Prostate gland (tissue), 2 donors: ENCODE results near the gene SEL1L3.

Experiments used
- POLR2A ChIP-seq: fragments of 450-650 bp; IDR thresholded peaks from one replicate; pipeline ENCODE4 v1.6.1; 2016; ENCODE audit warnings: antibody characterized with exemption, mild to moderate bottlenecking
- POLR2AphosphoS5 ChIP-seq: sonication (generic); formaldehyde crosslinking; IDR thresholded peaks from one replicate; pipeline ENCODE4 v1.6.1; 2017; ENCODE audit warnings: antibody characterized with exemption
- TF ChIP-seq, protein P1 (sequence below), 4 experiments: fragments of 200-600 bp in 2 of 4; fragments of 450-650 bp in 2 of 4; sonication (generic) in 2 of 4; IDR thresholded peaks; 1 replicate in 3 of 4; 2 replicates in 1 of 4; pipeline ENCODE4 v1.5.1; 2016 to 2019; ENCODE audit warnings: antibody characterized with exemption in 4 of 4, mild to moderate bottlenecking in 2 of 4, moderate library complexity in 2 of 4

DNA sequence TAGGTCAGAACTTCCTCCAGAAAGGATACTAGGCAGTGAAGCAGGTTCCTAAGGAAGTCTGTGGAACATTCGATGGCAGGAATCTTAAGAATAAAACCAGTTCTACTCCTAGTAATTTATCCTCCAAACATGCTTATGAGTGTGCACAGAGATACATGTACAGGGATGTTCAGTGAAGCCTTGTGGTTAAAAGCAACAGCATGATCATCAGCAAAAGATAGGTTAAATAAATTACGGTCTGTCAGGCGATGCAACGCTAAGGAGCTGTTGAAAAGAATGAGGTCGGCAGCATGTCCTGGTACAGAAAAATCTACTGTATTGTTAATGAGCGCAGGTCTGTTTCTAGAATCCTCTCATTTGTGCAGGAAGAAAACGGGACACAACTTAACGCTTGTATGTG lies 23.6 kb downstream of the SEL1L3 start:
- TF ChIP-seq POLR2AphosphoS5 (no peak), POLR2A (no peak)
- TF ChIP-seq, protein P1, sequence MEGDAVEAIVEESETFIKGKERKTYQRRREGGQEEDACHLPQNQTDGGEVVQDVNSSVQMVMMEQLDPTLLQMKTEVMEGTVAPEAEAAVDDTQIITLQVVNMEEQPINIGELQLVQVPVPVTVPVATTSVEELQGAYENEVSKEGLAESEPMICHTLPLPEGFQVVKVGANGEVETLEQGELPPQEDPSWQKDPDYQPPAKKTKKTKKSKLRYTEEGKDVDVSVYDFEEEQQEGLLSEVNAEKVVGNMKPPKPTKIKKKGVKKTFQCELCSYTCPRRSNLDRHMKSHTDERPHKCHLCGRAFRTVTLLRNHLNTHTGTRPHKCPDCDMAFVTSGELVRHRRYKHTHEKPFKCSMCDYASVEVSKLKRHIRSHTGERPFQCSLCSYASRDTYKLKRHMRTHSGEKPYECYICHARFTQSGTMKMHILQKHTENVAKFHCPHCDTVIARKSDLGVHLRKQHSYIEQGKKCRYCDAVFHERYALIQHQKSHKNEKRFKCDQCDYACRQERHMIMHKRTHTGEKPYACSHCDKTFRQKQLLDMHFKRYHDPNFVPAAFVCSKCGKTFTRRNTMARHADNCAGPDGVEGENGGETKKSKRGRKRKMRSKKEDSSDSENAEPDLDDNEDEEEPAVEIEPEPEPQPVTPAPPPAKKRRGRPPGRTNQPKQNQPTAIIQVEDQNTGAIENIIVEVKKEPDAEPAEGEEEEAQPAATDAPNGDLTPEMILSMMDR (IDR thresholded peaks at IDR 0.05): no peak
